Activated CD8-positive, alpha-beta memory T cell treated with anti-CD3 and anti-CD28 coated beads for 48 hours (primary cell): ENCODE measurements around the gene KCNQ5.
"Not testable (repeated sequence)": the region's sequence is repeated elsewhere in the genome, so short reads cannot be mapped to it uniquely, and the experiment has no call there.

Experiments
- DNase-seq, 3 experiments: peaks; one replicate each; pipeline ENCODE4 v3.0.0-alpha.2; 2020; ENCODE audit warnings: low read depth in 2 of 3, low spot score in 2 of 3

Gene KCNQ5

GRCh38 chr6:72892901-72893300 is 271.0 kb downstream of the KCNQ5 start:
- DNase-seq, result no peak

- no peak for DNase-seq
Measured at GRCh38 chr6:72894091-72894490, 272.2 kb downstream of the KCNQ5 start.

- not testable (repeated sequence) for DNase-seq
Measured at GRCh38 chr6:72898313-72898712, 276.4 kb downstream of the KCNQ5 start.

GRCh38 chr6:72905705-72906478 is 284.0 kb downstream of the KCNQ5 start:
- no peak for DNase-seq

- DNase-seq, result no peak
Measured at GRCh38 chr6:72911463-72912155, 289.7 kb downstream of the KCNQ5 start.

GRCh38 chr6:72913797-72914196 is 291.9 kb downstream of the KCNQ5 start:
- DNase-seq, result no peak

GRCh38 chr6:72916298-72916697 is 294.4 kb downstream of the KCNQ5 start:
- no peak for DNase-seq

GRCh38 chr6:72916906-72917305 is 295.0 kb downstream of the KCNQ5 start:
- no peak for DNase-seq

GRCh38 chr6:72922401-72922800 is 300.5 kb downstream of the KCNQ5 start:
- no peak for DNase-seq

- DNase-seq, result no peak
Measured at GRCh38 chr6:72925136-72925535, 303.3 kb downstream of the KCNQ5 start.

- DNase-seq, result no peak
Measured at GRCh38 chr6:72930556-72931132, 308.8 kb downstream of the KCNQ5 start.

- no peak for DNase-seq
Measured at GRCh38 chr6:72931325-72931887, 309.5 kb downstream of the KCNQ5 start.

- no peak for DNase-seq
Measured at GRCh38 chr6:72933233-72933632, 311.4 kb downstream of the KCNQ5 start.

- DNase-seq, result no peak
Measured at GRCh38 chr6:72936766-72937559, 315.1 kb downstream of the KCNQ5 start.

GRCh38 chr6:72938104-72938503 is 316.2 kb downstream of the KCNQ5 start:
- DNase-seq, result no peak

- no peak for DNase-seq
Measured at GRCh38 chr6:72939004-72939403, 317.1 kb downstream of the KCNQ5 start.

GRCh38 chr6:72940265-72940664 is 318.4 kb downstream of the KCNQ5 start:
- no peak for DNase-seq

GRCh38 chr6:72941263-72941662 is 319.4 kb downstream of the KCNQ5 start:
- no peak for DNase-seq

- no peak for DNase-seq
Measured at GRCh38 chr6:72941751-72942150, 319.9 kb downstream of the KCNQ5 start.

GRCh38 chr6:72943699-72944098 is 321.8 kb downstream of the KCNQ5 start:
- DNase-seq, result no peak

- DNase-seq, result no peak
Measured at GRCh38 chr6:72944660-72945059, 322.8 kb downstream of the KCNQ5 start.
